H1 (cell line): Measurements from ENCODE around the gene UBASH3A. TPM values are rescaled to one million over a fixed set of nuclear protein-coding genes. Genes with fewer than 3 reads are reported as not detected.

ENCODE experiments used
- CTCF ChIA-PET: fragments of 300-600 bp; sonication (Branson Sonifier 250); formaldehyde crosslinking; loops from one replicate; lab custom pipeline; 2021; ENCODE audit not compliant: partially characterized antibody; lab: Charles Lee
- POLR2A ChIA-PET: fragments of 300-600 bp; sonication (Branson Sonifier 250); formaldehyde crosslinking; loops from one replicate; lab custom pipeline; 2021; ENCODE audit warnings: inconsistent platforms; ENCODE audit not compliant: partially characterized antibody; lab: Charles Lee
- DNase-seq, 2 experiments: peaks; one replicate each; pipeline versions ENCODE4 v3.0.0 to v3.0.0-alpha.2; 2010 to 2022; ENCODE audit warnings: low spot score in 2 of 2, low read depth in 1 of 2, mixed read lengths in 1 of 2
- FAIRE-seq: peaks from 2 replicates; lab custom pipeline; 2011; peaks lifted over from hg19 to GRCh38; lab: Jason Lieb, UNC
- H2AFZ ChIP-seq: 2 replicates; pipeline ENCODE4 v1.8.1; 2012; ENCODE audit warnings: low read length, inconsistent platforms
- H2AK5ac ChIP-seq: 2 replicates; pipeline ENCODE4 v1.6.1; 2013; ENCODE audit warnings: low read depth, low read length
- H2BK120ac ChIP-seq: replicated peaks from 2 replicates; pipeline ENCODE3; 2013; ENCODE audit warnings: low read depth, low read length, inconsistent platforms
- H2BK12ac ChIP-seq: 2 replicates; pipeline ENCODE4 v1.6.1; 2013; ENCODE audit warnings: low read depth, low read length
- H2BK15ac ChIP-seq: 2 replicates; pipeline ENCODE4 v1.6.1; 2013; ENCODE audit warnings: low read length
- H2BK20ac ChIP-seq: 2 replicates; pipeline ENCODE4 v1.6.1; 2013; ENCODE audit warnings: low read length
- H2BK5ac ChIP-seq: 2 replicates; pipeline ENCODE4 v1.6.1; 2013; ENCODE audit warnings: low read depth, low read length
- H3K14ac ChIP-seq: 2 replicates; pipeline ENCODE4 v1.6.1; 2013; ENCODE audit warnings: inconsistent platforms; ENCODE audit not compliant: insufficient read length
- H3K18ac ChIP-seq: 2 replicates; pipeline ENCODE4 v1.6.1; 2013; ENCODE audit warnings: low read length; ENCODE audit errors: extremely low read depth
- H3K23ac ChIP-seq: 2 replicates; pipeline ENCODE4 v1.6.1; 2013; ENCODE audit warnings: inconsistent platforms; ENCODE audit not compliant: insufficient read length
- H3K23me2 ChIP-seq: 2 replicates; pipeline ENCODE4 v1.6.1; 2013; ENCODE audit warnings: low read depth, low read length
- H3K27ac ChIP-seq: 2 replicates; pipeline ENCODE4 v1.6.1; 2011; ENCODE audit warnings: low read depth, low read length, inconsistent platforms
- H3K27me3 ChIP-seq, 4 experiments: replicated peaks in 1 of 4; 1 replicate in 1 of 4; 2 replicates in 3 of 4; pipeline versions ENCODE4 v1.6.1 to v1.8.1; 2011 to 2013; ENCODE audit warnings: low read length in 3 of 4, mild to moderate bottlenecking in 3 of 4, inconsistent platforms in 2 of 4, mixed read lengths in 2 of 4, moderate library complexity in 1 of 4; ENCODE audit not compliant: control insufficient read depth in 3 of 4, insufficient read depth in 3 of 4; ENCODE audit errors: extremely low read depth in 1 of 4
- H3K36me3 ChIP-seq, 4 experiments: 2 replicates each; pipeline versions ENCODE4 v1.6.1 to v1.8.1; 2011 to 2013; ENCODE audit warnings: mild to moderate bottlenecking in 4 of 4, low read length in 3 of 4, moderate library complexity in 2 of 4, control low read depth in 1 of 4, inconsistent platforms in 1 of 4; ENCODE audit not compliant: insufficient read depth in 4 of 4, control insufficient read depth in 2 of 4
- H3K4ac ChIP-seq: replicated peaks from 2 replicates; pipeline ENCODE3; 2013; ENCODE audit warnings: low read length, low read depth, mixed read lengths, inconsistent platforms; ENCODE audit not compliant: insufficient read length
- H3K4me1 ChIP-seq, 4 experiments: replicated peaks in 1 of 4; 1 replicate in 1 of 4; 2 replicates in 3 of 4; pipeline versions ENCODE4 v1.6.1 to v1.8.1; 2011 to 2013; ENCODE audit warnings: low read length in 3 of 4, inconsistent platforms in 2 of 4, mixed read lengths in 1 of 4; ENCODE audit not compliant: insufficient read depth in 4 of 4, control insufficient read depth in 3 of 4
- H3K4me2 ChIP-seq, 2 experiments: 2 replicates each; pipeline versions ENCODE4 v1.6.1 to v1.8.1; 2011 to 2013; ENCODE audit warnings: low read depth in 2 of 2, low read length in 2 of 2, control low read depth in 1 of 2, inconsistent platforms in 1 of 2, mild to moderate bottlenecking in 1 of 2; ENCODE audit not compliant: insufficient read depth in 1 of 2
- H3K4me3 ChIP-seq, 4 experiments: fragments of 200-600, 300-600 bp in 1 of 4; sonication (generic), shearing (Covaris generic), sonication (Bioruptor Twin) in 1 of 4; 2 replicates each; pipeline versions ENCODE4 v1.5.1 to v1.8.1; 2011 to 2016; ENCODE audit warnings: low read length in 4 of 4, low read depth in 3 of 4, control low read depth in 2 of 4, inconsistent platforms in 2 of 4, mild to moderate bottlenecking in 2 of 4, mixed read lengths in 1 of 4, moderate library complexity in 1 of 4; ENCODE audit not compliant: insufficient read depth in 2 of 4; ENCODE audit errors: extremely low read depth in 1 of 4
- H3K56ac ChIP-seq: replicated peaks from 2 replicates; pipeline ENCODE3; 2013; ENCODE audit warnings: low read depth, mild to moderate bottlenecking, mixed read lengths, low read length, inconsistent platforms; ENCODE audit not compliant: insufficient read length
- H3K79me1 ChIP-seq: 2 replicates; pipeline ENCODE4 v1.6.1; 2013; ENCODE audit warnings: low read depth, low read length, control low read depth
- H3K79me2 ChIP-seq, 2 experiments: 2 replicates each; pipeline versions ENCODE4 v1.6.1 to v1.8.1; 2012 to 2013; ENCODE audit warnings: low read length in 2 of 2, mild to moderate bottlenecking in 2 of 2, inconsistent platforms in 1 of 2; ENCODE audit not compliant: insufficient read depth in 2 of 2, control insufficient read depth in 1 of 2
- H3K9ac ChIP-seq, 4 experiments: replicated peaks in 1 of 4; 1 replicate in 1 of 4; 2 replicates in 3 of 4; pipeline versions ENCODE4 v1.6.1 to v1.8.1; 2011 to 2013; ENCODE audit warnings: low read depth in 3 of 4, low read length in 3 of 4, control low read depth in 2 of 4, mild to moderate bottlenecking in 2 of 4, moderate library complexity in 2 of 4, inconsistent platforms in 1 of 4; ENCODE audit errors: extremely low read depth in 1 of 4
- H3K9me3 ChIP-seq, 2 experiments: 2 replicates each; pipeline versions ENCODE4 v1.6.1 to v1.8.1; 2012 to 2013; ENCODE audit warnings: mild to moderate bottlenecking in 2 of 2, moderate library complexity in 2 of 2, control low read depth in 1 of 2, inconsistent platforms in 1 of 2, low read depth in 1 of 2, low read length in 1 of 2, mixed read lengths in 1 of 2; ENCODE audit not compliant: insufficient read depth in 2 of 2
- H4K20me1 ChIP-seq, 2 experiments: replicated peaks in 1 of 2; 2 replicates each; pipeline versions ENCODE3 to v1.8.1; 2011 to 2013; ENCODE audit warnings: inconsistent platforms in 2 of 2, low read length in 2 of 2, mild to moderate bottlenecking in 1 of 2; ENCODE audit not compliant: insufficient read depth in 2 of 2, control insufficient read depth in 1 of 2
- H4K5ac ChIP-seq: 2 replicates; pipeline ENCODE4 v1.6.1; 2013; ENCODE audit warnings: low read length, low read depth, mixed read lengths, inconsistent platforms; ENCODE audit not compliant: insufficient read length
- H4K8ac ChIP-seq: 2 replicates; pipeline ENCODE4 v1.8.0; 2013; ENCODE audit warnings: mild to moderate bottlenecking, moderate library complexity, low read length, inconsistent platforms; ENCODE audit not compliant: insufficient read depth; ENCODE audit errors: extremely low read depth
- H4K91ac ChIP-seq: replicated peaks from 2 replicates; pipeline ENCODE3; 2013; ENCODE audit warnings: low read length, mixed read lengths, inconsistent platforms; ENCODE audit not compliant: insufficient read length
- EP300 ChIP-seq, 2 experiments: IDR thresholded peaks; 1 replicate in 1 of 2; 2 replicates in 1 of 2; pipeline ENCODE4 v1.6.1; 2011 to 2012; ENCODE audit warnings: low read depth in 2 of 2, low read length in 2 of 2, mild to moderate bottlenecking in 2 of 2, borderline replicate concordance in 1 of 2, inconsistent platforms in 1 of 2, moderate library complexity in 1 of 2
- GTF2F1 ChIP-seq: IDR thresholded peaks from 2 replicates; pipeline ENCODE4 v1.6.1; 2012; ENCODE audit warnings: low read depth, low read length, improper control_type of control experiment, borderline replicate concordance
- NRF1 ChIP-seq: IDR thresholded peaks from 2 replicates; pipeline ENCODE4 v1.6.1; 2011; ENCODE audit warnings: mild to moderate bottlenecking, low read depth, low read length, improper control_type of control experiment
- RAD21 ChIP-seq, 2 experiments: IDR thresholded peaks in 1 of 2; conservative IDR thresholded peaks in 1 of 2; 2 replicates each; pipeline ENCODE4 v1.6.1; 2011; ENCODE audit warnings: low read depth in 2 of 2, low read length in 2 of 2, improper control_type of control experiment in 1 of 2, inconsistent platforms in 1 of 2, mild to moderate bottlenecking in 1 of 2, moderate library complexity in 1 of 2
- RNF2 ChIP-seq: fragments of 200-900, 300-1000 bp; sonication (generic); IDR thresholded peaks from 2 replicates; pipeline ENCODE4 v1.7.1; 2016; ENCODE audit warnings: borderline replicate concordance, low read depth, mild to moderate bottlenecking, antibody characterized with exemption, low read length; ENCODE audit not compliant: poor library complexity, severe bottlenecking; ENCODE audit errors: missing control alignments
- SIRT6 ChIP-seq: IDR thresholded peaks from one replicate; pipeline ENCODE4 v1.7.1; 2012; ENCODE audit warnings: low read length, inconsistent platforms
- SP1 ChIP-seq: IDR thresholded peaks from 2 replicates; pipeline ENCODE4 v1.6.1; 2011; ENCODE audit warnings: low read depth, low read length
- WGBS, 2 experiments: shearing (Covaris generic) in 1 of 2; methylation state at CpG; one replicate each; pipeline versions ENCODE4 v1.1.6 to v1.1.7; 2013 to 2015; ENCODE audit warnings: low lambda C conversion rate in 2 of 2, mixed read lengths in 2 of 2, inconsistent platforms in 1 of 2, low coverage in 1 of 2, missing lambda C conversion rate in 1 of 2; ENCODE audit not compliant: insufficient replicate concordance in 2 of 2, insufficient coverage in 1 of 2, insufficient read length in 1 of 2; ENCODE audit errors: extremely low coverage in 1 of 2, missing lambda C conversion rate in 1 of 2; 5-methylcytosine and 5-hydroxymethylcytosine counted together
- polyA plus RNA-seq, 7 experiments: library from polyadenylated mRNA; depleted of rRNA in 3 of 7; stranded (reverse) in 5 of 7; unstranded in 2 of 7; fragments of >200 nt in 5 of 7; fragments of 200-250 nt in 2 of 7; gene quantifications; 1 replicate in 5 of 7; 2 replicates in 1 of 7; 4 replicates in 1 of 7; pipeline versions ENCODE4 v1.2.1 to v1.2.3, GENCODE V29; 2011 to 2013; ENCODE audit warnings: missing spikeins in 2 of 7, mixed read lengths in 2 of 7
- total RNA-seq: library from RNA; stranded (reverse); fragmentation: NEBNext Ultra II Directional; extraction: Animal tissue kit (Norgen Biotek cat#: 25700); gene quantifications from 2 replicates; pipeline ENCODE4 v1.2.1, GENCODE V29; 2021
- TF ChIP-seq, protein P1 (sequence below): IDR thresholded peaks from 2 replicates; pipeline ENCODE4 v1.6.1; 2011; ENCODE audit warnings: low read depth, mild to moderate bottlenecking, low read length; ENCODE audit not compliant: insufficient read depth
- TF ChIP-seq, protein P2 (sequence below): IDR thresholded peaks from 2 replicates; pipeline ENCODE4 v1.6.1; 2012; ENCODE audit warnings: low read length, inconsistent platforms

Gene UBASH3A
- total and polyA plus RNA-seq, 2 of the 8 experiments (the other 6 are each of a cell fraction or from before 2014, with no cell fraction given), result not detected

DNA sequence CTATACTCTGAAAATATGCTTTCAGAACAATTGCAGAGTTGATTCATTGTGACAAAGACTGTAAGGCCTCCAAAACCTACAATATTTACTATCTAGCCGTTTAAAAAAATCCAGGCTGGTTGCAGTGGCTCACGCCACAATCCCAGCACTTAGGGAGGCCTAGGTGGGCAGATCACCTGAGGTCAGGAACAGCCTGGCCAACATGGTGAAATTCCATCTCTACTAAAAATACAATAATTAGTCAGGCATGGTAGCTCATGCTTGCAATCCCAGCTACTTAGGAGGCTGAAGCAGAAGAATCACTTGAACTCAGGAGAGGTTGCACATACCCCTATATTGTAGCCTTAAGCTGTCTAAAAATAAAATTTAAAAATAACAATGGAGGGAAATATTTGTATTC is 47.7 kb upstream of the UBASH3A start:
- Histone ChIP-seq H2BK12ac (no peak overlapping the region), H3K23me2 (no peaks in the 10 kb centered on the region), H3K56ac (no peak overlapping the region), H2BK15ac (no peak overlapping the region), H4K8ac (no peak overlapping the region), H4K5ac (no peak overlapping the region), H3K4me1 (no peaks in the 10 kb centered on the region), H3K18ac (no peak overlapping the region), H3K79me1 (no peaks in the 10 kb centered on the region; the same call in 1 of the 2 replicates), H2AFZ (no peak overlapping the region), H4K20me1 (no peaks in the 10 kb centered on the region), H2AK5ac (no peak overlapping the region), H3K27ac (no peak overlapping the region), H3K9me3 (peaks cover 8 to 9% of the 10 kb centered on the region in 2 experiments), H3K79me2 (no peaks in the 10 kb centered on the region), H3K27me3 (no peaks in the 10 kb centered on the region), H2BK20ac (no peak overlapping the region), H3K14ac (no peak overlapping the region), H3K4ac (no peak overlapping the region), H3K36me3 (no peaks in the 10 kb centered on the region), H3K4me3 (no peak overlapping the region), H3K23ac (no peak overlapping the region), H3K4me2 (no peak overlapping the region), H2BK5ac (no peak overlapping the region), H2BK120ac (no peak overlapping the region), H3K9ac (no peak overlapping the region), H4K91ac (no peak overlapping the region)
- no peak for FAIRE-seq
- DNase-seq, result no peak
- 92% methylated on average over 2 of the region's 2 CpGs; no CpG with 5 or more reads in 1 of the 2 experiments for WGBS, 2 experiments
- ChIA-PET CTCF (no interaction called here), POLR2A (no interaction called here)
- TF ChIP-seq SIRT6, result no peak
- TF ChIP-seq GTF2F1, result no peak
- TF ChIP-seq EP300 (IDR thresholded peaks at IDR 0.05; ENCODE audit: borderline replicate concordance in 1 of 2, low read depth in 2 of 2, low read length in 2 of 2), result no peak
- TF ChIP-seq RNF2, result no peak
- TF ChIP-seq, protein P1, sequence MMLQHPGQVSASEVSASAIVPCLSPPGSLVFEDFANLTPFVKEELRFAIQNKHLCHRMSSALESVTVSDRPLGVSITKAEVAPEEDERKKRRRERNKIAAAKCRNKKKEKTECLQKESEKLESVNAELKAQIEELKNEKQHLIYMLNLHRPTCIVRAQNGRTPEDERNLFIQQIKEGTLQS, result no peak
- no peak for TF ChIP-seq SP1
- no peak for TF ChIP-seq RAD21 (IDR thresholded peaks at IDR 0.05 in 1 of 2, conservative IDR thresholded peaks at IDR 0.05 in 1 of 2; ENCODE audit: low read depth in 2 of 2, low read length in 2 of 2)
- TF ChIP-seq, protein P2, sequence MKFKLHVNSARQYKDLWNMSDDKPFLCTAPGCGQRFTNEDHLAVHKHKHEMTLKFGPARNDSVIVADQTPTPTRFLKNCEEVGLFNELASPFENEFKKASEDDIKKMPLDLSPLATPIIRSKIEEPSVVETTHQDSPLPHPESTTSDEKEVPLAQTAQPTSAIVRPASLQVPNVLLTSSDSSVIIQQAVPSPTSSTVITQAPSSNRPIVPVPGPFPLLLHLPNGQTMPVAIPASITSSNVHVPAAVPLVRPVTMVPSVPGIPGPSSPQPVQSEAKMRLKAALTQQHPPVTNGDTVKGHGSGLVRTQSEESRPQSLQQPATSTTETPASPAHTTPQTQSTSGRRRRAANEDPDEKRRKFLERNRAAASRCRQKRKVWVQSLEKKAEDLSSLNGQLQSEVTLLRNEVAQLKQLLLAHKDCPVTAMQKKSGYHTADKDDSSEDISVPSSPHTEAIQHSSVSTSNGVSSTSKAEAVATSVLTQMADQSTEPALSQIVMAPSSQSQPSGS, result no peak
- no peak for TF ChIP-seq NRF1
